ENCODE measurements around the gene COL18A1.
A peak's percentile ranks its signal among the peaks of the same experiment; 100 is the strongest.
"Not testable (repeated sequence)": the region's sequence is repeated elsewhere in the genome, so short reads cannot be mapped to it uniquely, and the experiment has no call there.

COL18A1 gene

GRCh38 chr21:45548711-45549491 is 143.9 kb downstream of the COL18A1 start:
- no peak for DNase-seq

GRCh38 chr21:45549626-45550463 is 144.9 kb downstream of the COL18A1 start:
- no peak for DNase-seq

DNA sequence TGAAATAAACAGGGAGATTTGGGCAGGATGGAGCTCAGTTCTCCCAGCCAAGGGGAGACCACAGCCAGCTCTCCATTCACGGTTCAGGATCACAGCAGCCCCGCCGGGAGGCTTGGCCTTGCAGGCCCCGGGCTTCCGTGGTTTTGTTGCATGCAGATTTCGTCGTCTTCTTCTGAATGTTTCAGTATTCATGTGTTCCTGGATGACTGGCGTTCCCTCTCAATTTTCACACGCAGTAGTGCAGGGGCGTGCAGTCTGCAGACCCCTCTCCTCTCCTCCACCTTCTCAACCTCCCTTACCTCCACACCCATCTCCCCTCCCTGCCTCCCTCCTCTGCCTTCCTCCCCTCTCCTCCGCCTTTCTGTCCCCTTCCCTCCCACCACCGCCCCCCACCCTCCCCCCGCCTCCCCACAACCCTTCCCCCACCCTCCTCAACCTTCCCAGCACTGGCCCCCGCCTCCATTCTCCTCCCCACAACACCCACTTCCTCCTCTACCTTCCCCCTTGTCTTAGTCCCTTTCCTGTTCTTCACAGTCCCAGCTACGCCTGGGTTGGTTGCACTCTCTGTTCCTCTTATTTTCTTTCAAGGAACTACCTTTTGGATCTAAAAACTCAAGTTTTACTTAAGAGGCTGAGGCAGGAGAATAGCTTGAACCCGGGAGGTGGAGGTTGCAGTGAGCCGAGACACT is 145.7 kb downstream of the COL18A1 start:
- DNase-seq = no peak

DNA sequence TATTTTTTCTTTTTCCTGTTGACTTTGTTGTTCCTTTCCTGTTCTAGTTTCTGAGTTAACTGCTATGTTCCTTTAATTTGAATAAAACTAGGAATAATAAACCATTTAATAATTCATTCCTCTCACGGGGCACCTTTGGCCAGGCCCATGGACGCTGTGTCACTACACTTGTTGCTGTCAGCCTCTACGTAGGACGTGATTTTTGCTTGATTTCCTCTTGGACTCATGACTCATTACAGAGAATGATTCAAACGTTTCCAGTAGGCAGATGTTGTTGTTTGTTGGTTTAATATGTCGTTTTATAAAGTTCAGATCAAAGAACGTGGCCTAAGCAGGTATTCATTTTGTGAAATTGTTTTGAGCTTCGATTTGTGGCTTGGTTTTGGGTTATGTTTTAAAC is 146.4 kb downstream of the COL18A1 start:
- peak; percentile 62 for DNase-seq

- DNase-seq = no peak
Observed at GRCh38 chr21:45551783-45552695, 147.1 kb downstream of the COL18A1 start.

GRCh38 chr21:45552696-45553391 is 147.9 kb downstream of the COL18A1 start:
- DNase-seq = no peak

- DNase-seq = peak; percentile 59
Observed at GRCh38 chr21:45554477-45555175, 149.7 kb downstream of the COL18A1 start.

DNA sequence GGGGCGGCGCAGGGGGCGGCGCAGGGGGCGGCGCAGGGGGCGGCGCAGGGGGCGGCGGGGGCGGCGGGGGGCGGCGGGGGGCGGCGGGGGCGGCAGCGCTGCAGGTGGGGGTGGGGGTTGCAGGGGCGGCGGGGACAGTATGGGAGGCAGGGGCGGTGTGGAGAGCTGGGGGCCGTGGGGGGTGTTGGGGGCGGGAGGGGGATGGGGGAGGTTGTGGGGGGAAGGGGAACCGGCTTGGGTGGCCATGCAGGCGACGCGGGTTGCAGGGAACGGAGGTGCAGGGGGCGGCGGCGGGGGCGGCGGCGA is 150.2 kb downstream of the COL18A1 start:
- DNase-seq = no peak

- peak; percentile 76 for DNase-seq
Observed at GRCh38 chr21:45555557-45556301, 150.8 kb downstream of the COL18A1 start.

- no peak for DNase-seq
Observed at GRCh38 chr21:45556302-45556644, 151.3 kb downstream of the COL18A1 start.

DNA sequence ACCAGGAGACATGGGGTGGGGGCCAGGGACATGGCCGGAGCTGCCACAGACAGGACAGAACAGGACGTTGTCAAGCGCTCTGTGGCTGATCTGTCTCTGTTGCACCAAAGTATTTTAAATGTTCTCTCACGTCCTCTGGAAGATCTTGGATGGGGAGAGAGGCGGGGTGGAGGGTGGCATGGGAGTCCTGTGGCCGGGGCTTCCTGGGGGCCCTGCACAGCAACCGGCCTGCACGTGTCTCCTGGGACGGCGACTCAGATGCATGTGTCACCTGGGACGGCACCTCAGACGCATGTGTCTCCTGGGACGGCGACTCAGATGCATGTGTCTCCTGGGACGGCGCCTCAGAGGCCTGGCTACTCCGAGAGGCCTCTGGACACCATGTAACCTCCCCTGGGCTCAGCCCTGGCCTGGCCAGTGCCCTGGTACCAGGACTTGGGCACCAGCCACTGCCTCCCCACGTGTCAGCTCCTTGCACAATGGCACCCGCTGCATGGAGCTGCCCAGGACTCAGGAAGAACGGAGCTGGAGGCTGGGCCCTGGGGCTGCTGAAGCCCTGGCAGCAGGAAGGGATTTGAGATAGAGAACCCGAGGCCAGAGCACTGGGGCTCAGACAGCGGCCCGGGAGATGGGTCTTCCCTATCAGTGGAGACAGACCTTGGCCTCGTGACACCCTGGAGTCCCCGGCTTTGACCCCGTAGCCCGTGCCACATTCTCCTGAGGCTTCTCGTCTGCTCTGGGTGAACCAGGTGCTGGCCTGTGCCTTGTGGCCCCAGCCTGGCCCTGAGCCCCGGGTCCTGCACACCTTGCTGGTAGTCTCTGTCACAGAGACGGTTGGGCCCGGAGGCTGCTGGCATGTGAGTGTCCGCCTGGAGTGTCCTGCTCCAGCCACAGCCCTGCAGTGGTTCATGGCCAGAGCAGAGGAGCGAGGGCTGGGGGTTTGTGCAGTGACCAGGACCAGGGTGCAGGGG is 152.0 kb downstream of the COL18A1 start:
- peak; percentile 28 for DNase-seq

GRCh38 chr21:45557616-45558043 is 152.7 kb downstream of the COL18A1 start:
- no peak for DNase-seq

GRCh38 chr21:45558044-45558721 is 153.2 kb downstream of the COL18A1 start:
- DNase-seq = no peak

DNA sequence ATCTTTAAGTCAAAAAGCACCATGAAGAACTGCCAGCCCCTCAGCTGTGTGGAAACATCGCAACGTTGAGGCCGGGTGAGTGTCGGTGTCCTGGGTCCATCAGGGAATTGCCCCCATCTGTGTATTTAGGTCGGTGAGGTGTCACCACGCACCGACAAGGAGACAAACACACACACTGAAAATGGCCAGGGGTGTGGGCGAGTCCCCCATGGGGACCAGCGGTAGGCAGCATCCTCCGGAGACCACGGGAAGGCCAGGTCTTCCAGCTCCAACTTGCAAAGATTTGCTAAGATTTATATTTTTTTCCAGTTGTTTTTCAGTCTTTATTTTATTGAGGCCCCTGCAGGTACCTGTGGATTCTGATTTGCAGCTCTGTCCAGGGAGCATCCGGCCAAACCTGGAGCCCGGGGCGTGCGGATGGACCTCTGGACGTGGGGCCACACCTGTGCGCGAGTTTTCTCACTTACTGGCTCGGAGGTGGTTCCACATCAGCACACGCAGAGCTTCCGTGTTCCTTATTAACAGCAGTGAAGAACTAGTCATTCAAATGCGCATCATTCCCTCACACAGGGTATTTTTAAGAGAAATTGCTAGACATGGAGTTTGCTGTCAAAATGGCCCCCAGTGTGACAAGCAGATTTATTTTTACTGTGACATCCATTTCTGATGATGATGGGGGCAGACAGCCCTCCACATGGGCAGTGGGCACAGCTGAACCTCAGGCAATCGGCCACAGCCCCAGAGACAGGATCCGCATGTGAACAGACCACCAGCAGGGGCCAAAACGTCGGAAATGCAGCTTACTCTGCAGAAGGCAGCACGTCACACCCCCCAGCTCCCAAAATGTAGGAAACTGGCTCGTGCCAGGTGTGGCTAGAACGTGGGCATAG is 154.5 kb downstream of the COL18A1 start:
- no peak for DNase-seq

GRCh38 chr21:45560106-45561021 is 155.4 kb downstream of the COL18A1 start:
- DNase-seq = no peak

DNA sequence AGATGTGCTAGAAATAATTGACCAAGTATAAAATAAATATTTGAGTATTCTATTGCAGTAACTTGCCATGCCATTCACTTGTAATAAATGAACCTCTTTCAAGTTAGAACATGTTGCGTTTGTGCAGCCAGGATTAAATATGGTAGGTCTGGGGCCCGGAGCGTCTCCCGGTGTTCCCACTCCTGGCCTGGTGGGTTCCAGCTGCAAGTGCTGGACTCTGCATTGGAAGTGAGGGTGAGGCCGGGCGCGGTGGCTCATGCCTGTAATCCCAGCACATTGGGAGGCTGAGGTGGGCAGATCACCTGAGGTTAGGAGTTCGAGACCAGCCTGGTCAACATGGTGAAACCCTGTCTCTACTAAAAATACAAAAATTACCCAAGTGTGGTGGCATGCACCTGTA is 156.3 kb downstream of the COL18A1 start:
- not testable (repeated sequence) for DNase-seq
